H9 (cell line): ENCODE data around the gene PTTG1IP. TPM values are rescaled to one million over a fixed set of nuclear protein-coding genes. Genes with fewer than 3 reads are reported as not detected.

ENCODE experiments used
- DNase-seq: peaks from one replicate; pipeline ENCODE4 v3.0.0-alpha.2; 2017
- H2AFZ ChIP-seq: one replicate; pipeline ENCODE4 v1.6.1; 2013; ENCODE audit warnings: mild to moderate bottlenecking, low read length, control low read depth, moderate library complexity
- H2AK5ac ChIP-seq: 2 replicates; pipeline ENCODE4 v1.6.1; 2013; ENCODE audit warnings: low read length, control low read depth, mixed read lengths; ENCODE audit not compliant: insufficient read length
- H2BK120ac ChIP-seq: one replicate; pipeline ENCODE4 v1.6.1; 2013; ENCODE audit warnings: low read depth, mild to moderate bottlenecking, low read length, control low read depth, inconsistent platforms; ENCODE audit not compliant: poor library complexity, severe bottlenecking
- H2BK12ac ChIP-seq: 2 replicates; pipeline ENCODE4 v1.6.1; 2013; ENCODE audit warnings: low read length, control low read depth, mixed read lengths, low read depth; ENCODE audit not compliant: insufficient read length
- H2BK15ac ChIP-seq: 2 replicates; pipeline ENCODE4 v1.6.1; 2013; ENCODE audit warnings: low read depth, low read length, control low read depth
- H2BK20ac ChIP-seq: one replicate; pipeline ENCODE4 v1.6.1; 2013; ENCODE audit warnings: low read depth, mild to moderate bottlenecking, low read length, control low read depth, inconsistent platforms; ENCODE audit not compliant: poor library complexity, severe bottlenecking
- H2BK5ac ChIP-seq: 2 replicates; pipeline ENCODE4 v1.6.1; 2013; ENCODE audit warnings: low read length, control low read depth, mixed read lengths; ENCODE audit not compliant: insufficient read length
- H3K14ac ChIP-seq: 2 replicates; pipeline ENCODE4 v1.6.1; 2013; ENCODE audit warnings: low read length, control low read depth; ENCODE audit not compliant: insufficient read depth
- H3K18ac ChIP-seq: 2 replicates; pipeline ENCODE4 v1.6.1; 2013; ENCODE audit warnings: low read depth, mild to moderate bottlenecking, mixed read lengths, low read length, control low read depth; ENCODE audit not compliant: insufficient read length
- H3K23ac ChIP-seq: 2 replicates; pipeline ENCODE4 v1.6.1; 2013; ENCODE audit warnings: low read length, control low read depth, mixed read lengths, low read depth; ENCODE audit not compliant: insufficient read length
- H3K23me2 ChIP-seq: 2 replicates; pipeline ENCODE4 v1.6.1; 2013; ENCODE audit warnings: low read depth, mild to moderate bottlenecking, mixed read lengths, low read length, control low read depth; ENCODE audit not compliant: insufficient read length, poor library complexity, severe bottlenecking
- H3K27ac ChIP-seq: 2 replicates; pipeline ENCODE4 v1.5.1; 2013; ENCODE audit warnings: low read length, control low read depth, mixed read lengths, low read depth; ENCODE audit not compliant: insufficient read length
- H3K27me3 ChIP-seq: 2 replicates; pipeline ENCODE4 v1.6.1; 2013; ENCODE audit warnings: low read length, control low read depth, inconsistent platforms; ENCODE audit not compliant: insufficient read depth
- H3K4ac ChIP-seq: 2 replicates; pipeline ENCODE4 v1.6.1; 2013; ENCODE audit warnings: low read depth, mild to moderate bottlenecking, control low read depth, inconsistent platforms, low read length, moderate library complexity
- H3K4me1 ChIP-seq: 2 replicates; pipeline ENCODE4 v1.6.1; 2013; ENCODE audit warnings: low read length, control low read depth, inconsistent platforms; ENCODE audit not compliant: insufficient read depth
- H3K4me2 ChIP-seq: 2 replicates; pipeline ENCODE4 v1.6.1; 2013; ENCODE audit warnings: low read length, control low read depth, mixed read lengths; ENCODE audit not compliant: insufficient read length, insufficient read depth
- H3K56ac ChIP-seq: 2 replicates; pipeline ENCODE4 v1.6.1; 2013; ENCODE audit warnings: low read depth, mild to moderate bottlenecking, mixed read lengths, low read length, control low read depth; ENCODE audit not compliant: insufficient read length
- H3K79me1 ChIP-seq: 2 replicates; pipeline ENCODE4 v1.6.1; 2013; ENCODE audit warnings: low read depth, mild to moderate bottlenecking, moderate library complexity, low read length, control low read depth, inconsistent platforms; ENCODE audit not compliant: insufficient read depth, poor library complexity, severe bottlenecking
- H3K79me2 ChIP-seq: 2 replicates; pipeline ENCODE4 v1.6.1; 2013; ENCODE audit warnings: low read length, control low read depth, inconsistent platforms; ENCODE audit not compliant: insufficient read depth
- H3K9ac ChIP-seq: 2 replicates; pipeline ENCODE4 v1.6.1; 2013; ENCODE audit warnings: low read length, control low read depth, mixed read lengths; ENCODE audit not compliant: insufficient read length; ENCODE audit errors: extremely low read depth
- H3K9me3 ChIP-seq: one replicate; pipeline ENCODE4 v1.6.1; 2013; ENCODE audit warnings: low read depth, low read length, inconsistent platforms; ENCODE audit not compliant: control insufficient read depth
- H3T11ph ChIP-seq: one replicate; pipeline ENCODE4 v1.6.1; 2013; ENCODE audit warnings: mild to moderate bottlenecking, low read length, control low read depth, inconsistent platforms
- H4K20me1 ChIP-seq: one replicate; pipeline ENCODE4 v1.6.1; 2013; ENCODE audit not compliant: control insufficient read depth, insufficient read length, insufficient read depth
- H4K5ac ChIP-seq: 2 replicates; pipeline ENCODE4 v1.6.1; 2013; ENCODE audit warnings: low read depth, mild to moderate bottlenecking, mixed read lengths, low read length, control low read depth; ENCODE audit not compliant: insufficient read length
- H4K8ac ChIP-seq: replicated peaks from 2 replicates; pipeline ENCODE4 v1.6.1; 2013; ENCODE audit warnings: low read length, control low read depth, mixed read lengths, low read depth; ENCODE audit not compliant: insufficient read length
- H4K91ac ChIP-seq: 2 replicates; pipeline ENCODE4 v1.6.1; 2013; ENCODE audit warnings: low read depth, mild to moderate bottlenecking, moderate library complexity, mixed read lengths, low read length, control low read depth; ENCODE audit not compliant: insufficient read length
- H3K27ac Mint-ChIP-seq, 3 experiments: 2 replicates in 2 of 3; 3 replicates in 1 of 3; pipeline ENCODE4 v1.8.0; 2020 to 2021; ENCODE audit warnings: mixed read lengths in 3 of 3, mild to moderate bottlenecking in 1 of 3, moderate library complexity in 1 of 3
- H3K27me3 Mint-ChIP-seq: 2 replicates; pipeline ENCODE4 v1.8.0; 2021; ENCODE audit warnings: low read depth, mild to moderate bottlenecking, moderate library complexity, mixed read lengths
- H3K36me3 Mint-ChIP-seq, 3 experiments: 2 replicates in 2 of 3; 3 replicates in 1 of 3; pipeline ENCODE4 v1.8.0; 2020 to 2021; ENCODE audit warnings: low read depth in 3 of 3, mixed read lengths in 3 of 3; ENCODE audit not compliant: insufficient read depth in 1 of 3
- H3K4me1 Mint-ChIP-seq, 2 experiments: 2 replicates each; pipeline ENCODE4 v1.8.0; 2020; ENCODE audit warnings: mixed read lengths in 2 of 2
- H3K4me3 Mint-ChIP-seq, 2 experiments: 2 replicates in 1 of 2; 3 replicates in 1 of 2; pipeline ENCODE4 v1.8.0; 2020 to 2021; ENCODE audit warnings: mild to moderate bottlenecking in 2 of 2, mixed read lengths in 2 of 2, moderate library complexity in 1 of 2
- H3K9me3 Mint-ChIP-seq, 2 experiments: 2 replicates in 1 of 2; 3 replicates in 1 of 2; pipeline ENCODE4 v1.8.0; 2020; ENCODE audit warnings: mild to moderate bottlenecking in 2 of 2, mixed read lengths in 2 of 2, moderate library complexity in 1 of 2
- WGBS: extraction: QIAGEN DNeasy Blood & Tissue Kit; methylation state at CpG from one replicate; pipeline ENCODE4 v1.1.7; 2013; ENCODE audit warnings: missing lambda C conversion rate, low lambda C conversion rate, mixed read lengths; ENCODE audit not compliant: insufficient read length; ENCODE audit errors: extremely low coverage; 5-methylcytosine and 5-hydroxymethylcytosine counted together
- total RNA-seq: library from RNA; stranded (reverse); gene quantifications from 2 replicates; pipeline ENCODE4 v1.2.1, GENCODE V29; 2021
- TF ChIP-seq, protein P1 (sequence below): fragments of 200-600 bp; sonication (generic); conservative IDR thresholded peaks from 3 replicates; pipeline ENCODE4 v1.8.0; 2021; ENCODE audit warnings: antibody characterized with exemption, mild to moderate bottlenecking

Gene PTTG1IP
- total RNA-seq, 1 experiment from 2014 or later: 107 TPM

DNA sequence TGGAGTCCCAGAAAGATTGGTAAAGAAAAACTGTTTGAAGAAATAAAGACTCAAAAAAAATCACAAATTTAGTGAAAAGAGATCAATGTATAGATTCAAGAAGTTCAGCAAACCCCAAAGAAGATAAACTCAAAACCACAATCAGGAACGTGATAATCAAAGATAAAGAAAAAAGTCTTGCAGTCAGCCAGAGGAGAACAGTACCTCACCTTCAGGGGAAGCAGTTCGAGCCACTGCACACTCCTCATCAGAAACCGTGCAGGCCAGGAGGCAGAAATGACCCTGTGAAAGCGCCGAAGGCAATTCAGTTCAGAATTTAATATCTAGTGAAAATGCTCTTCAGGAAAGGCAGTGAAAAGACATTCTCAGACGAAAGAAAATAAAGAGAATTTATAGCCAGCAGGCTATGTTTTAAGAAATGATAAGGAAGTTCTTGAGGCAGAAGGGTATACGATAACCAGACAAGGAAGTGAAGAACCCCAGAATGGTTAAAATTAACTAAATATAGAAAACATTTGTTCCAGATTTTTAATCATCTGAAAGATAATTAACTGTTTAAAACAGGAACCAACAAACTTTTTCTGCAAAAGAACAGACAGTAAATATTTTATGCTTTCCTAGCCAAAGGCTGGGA is 42.1 kb downstream of the PTTG1IP start:
- Histone ChIP-seq H3K27me3 (no peaks in the 10 kb centered on the region), H3K4me2 (no peak overlapping the region), H3T11ph (no peak overlapping the region), H2BK5ac (no peak overlapping the region), H3K23ac (no peak overlapping the region), H3K27ac (no peak overlapping the region), H4K8ac (no peak overlapping the region), H3K9me3 (peaks cover 18% of the 10 kb centered on the region), H2BK15ac (no peak overlapping the region), H3K4me1 (no peaks in the 10 kb centered on the region), H3K18ac (no peak overlapping the region), H2BK20ac (no peak overlapping the region), H2BK12ac (no peak overlapping the region), H3K4ac (no peak overlapping the region), H2BK120ac (no peak overlapping the region), H4K20me1 (no peaks in the 10 kb centered on the region), H2AFZ (no peak overlapping the region), H3K79me1 (no peaks in the 10 kb centered on the region), H4K5ac (no peak overlapping the region), H3K9ac (no peak overlapping the region), H3K23me2 (no peaks in the 10 kb centered on the region), H4K91ac (no peak overlapping the region), H3K56ac (no peak overlapping the region), H3K14ac (no peak overlapping the region), H3K79me2 (no peaks in the 10 kb centered on the region), H2AK5ac (no peak overlapping the region)
- WGBS: no CpG with 5 or more reads among the region's 7 CpGs
- Mint-ChIP-seq H3K4me3 (no peak overlapping the region; a peak in 1 of 5 replicates), H3K27ac (no peak overlapping the region), H3K9me3 (peaks cover 26 to 32% of the 10 kb centered on the region in 2 experiments), H3K36me3 (peaks cover 0 to 9% (median 7%) of the 10 kb centered on the region in 3 experiments; a peak in 4 of 7 replicates), H3K4me1 (peaks cover 0 to 5% of the 10 kb centered on the region in 2 experiments; a peak in 2 of 4 replicates), H3K27me3 (peaks cover 30% of the 10 kb centered on the region)
- DNase-seq: no peak
- TF ChIP-seq, protein P1, sequence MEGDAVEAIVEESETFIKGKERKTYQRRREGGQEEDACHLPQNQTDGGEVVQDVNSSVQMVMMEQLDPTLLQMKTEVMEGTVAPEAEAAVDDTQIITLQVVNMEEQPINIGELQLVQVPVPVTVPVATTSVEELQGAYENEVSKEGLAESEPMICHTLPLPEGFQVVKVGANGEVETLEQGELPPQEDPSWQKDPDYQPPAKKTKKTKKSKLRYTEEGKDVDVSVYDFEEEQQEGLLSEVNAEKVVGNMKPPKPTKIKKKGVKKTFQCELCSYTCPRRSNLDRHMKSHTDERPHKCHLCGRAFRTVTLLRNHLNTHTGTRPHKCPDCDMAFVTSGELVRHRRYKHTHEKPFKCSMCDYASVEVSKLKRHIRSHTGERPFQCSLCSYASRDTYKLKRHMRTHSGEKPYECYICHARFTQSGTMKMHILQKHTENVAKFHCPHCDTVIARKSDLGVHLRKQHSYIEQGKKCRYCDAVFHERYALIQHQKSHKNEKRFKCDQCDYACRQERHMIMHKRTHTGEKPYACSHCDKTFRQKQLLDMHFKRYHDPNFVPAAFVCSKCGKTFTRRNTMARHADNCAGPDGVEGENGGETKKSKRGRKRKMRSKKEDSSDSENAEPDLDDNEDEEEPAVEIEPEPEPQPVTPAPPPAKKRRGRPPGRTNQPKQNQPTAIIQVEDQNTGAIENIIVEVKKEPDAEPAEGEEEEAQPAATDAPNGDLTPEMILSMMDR: no peak
